Stimulated activated effector memory CD8-positive, alpha-beta T cell treated with anti-CD3 and anti-CD28 coated beads, Interleukin-12 subunit alpha, Interleukin-12 subunit beta, amount 100 ng/mL, for 72 hours (primary cell): ENCODE measurements around the gene SPACA9.

ENCODE experiments used
- ATAC-seq: fragments of 150-1000 bp; cut with Tn5 transposase; 2 replicates; pipeline ENCODE4 v1.10.0; 2021
- DNase-seq, 2 donors: peaks; one replicate each; pipeline ENCODE4 v3.0.0; 2021 to 2022; ENCODE audit warnings: low spot score in 2 of 2
- H3K27ac Mint-ChIP-seq: one replicate; pipeline ENCODE4 v1.8.0; 2022; ENCODE audit warnings: mild to moderate bottlenecking, mixed read lengths
- H3K36me3 Mint-ChIP-seq: one replicate; pipeline ENCODE4 v1.8.0; 2022; ENCODE audit warnings: mild to moderate bottlenecking, mixed read lengths
- H3K4me1 Mint-ChIP-seq: one replicate; pipeline ENCODE4 v1.8.0; 2022; ENCODE audit warnings: mixed read lengths
- H3K4me3 Mint-ChIP-seq: one replicate; pipeline ENCODE4 v1.8.0; 2022; ENCODE audit warnings: mild to moderate bottlenecking, mixed read lengths
- H3K9me3 Mint-ChIP-seq: one replicate; pipeline ENCODE4 v1.8.0; 2022; ENCODE audit warnings: mixed read lengths

SPACA9 gene

DNA sequence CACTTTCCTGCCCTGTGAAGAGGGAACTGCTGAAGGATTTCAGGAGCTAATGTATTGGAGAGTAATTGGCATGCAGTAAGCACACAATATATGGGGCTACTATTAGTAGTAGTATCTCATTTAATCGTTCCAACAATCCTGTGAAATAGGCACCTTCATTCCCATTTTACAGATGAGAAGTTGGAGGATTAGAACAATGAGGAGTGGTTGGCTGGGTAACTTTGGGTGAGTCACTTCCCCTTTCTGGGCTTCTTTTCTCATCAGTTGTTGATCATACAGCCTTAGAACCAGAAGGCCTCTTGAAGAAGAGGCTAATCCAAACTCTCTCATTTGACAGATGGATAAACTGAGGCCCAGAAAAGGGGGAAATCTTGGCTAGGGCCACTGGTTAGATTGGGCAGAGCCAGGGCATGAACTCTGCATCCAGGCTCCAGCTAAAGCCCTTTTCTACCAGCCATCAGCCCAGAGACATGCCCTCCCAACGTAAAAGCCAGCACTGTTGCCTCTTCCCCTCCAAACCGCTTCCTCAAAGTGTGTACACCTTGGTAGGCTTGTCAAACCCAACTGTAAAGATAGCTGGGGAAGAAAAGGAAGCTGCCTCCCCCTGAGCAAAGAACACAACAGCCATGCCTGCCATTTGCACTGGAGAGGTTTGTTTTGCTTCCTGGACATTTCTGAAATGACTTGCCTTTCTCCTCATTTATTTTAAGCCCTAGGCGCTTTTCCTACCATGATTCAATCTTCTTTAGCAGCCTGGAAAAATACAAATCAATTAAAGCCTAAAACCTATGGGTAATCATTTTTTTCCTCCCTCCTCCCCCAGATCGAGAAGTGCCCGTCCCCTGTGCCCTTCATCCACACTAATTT, 992 bp downstream of the SPACA9 start:
- Mint-ChIP-seq H3K4me3 (peak overlapping the region; percentile 70), H3K27ac (peak overlapping the region; percentile 52), H3K9me3 (no peaks in the 10 kb centered on the region), H3K36me3 (no peaks in the 10 kb centered on the region), H3K4me1 (peaks cover 28% of the 10 kb centered on the region)
- DNase-seq (no peak), ATAC-seq (no peak)

DNA sequence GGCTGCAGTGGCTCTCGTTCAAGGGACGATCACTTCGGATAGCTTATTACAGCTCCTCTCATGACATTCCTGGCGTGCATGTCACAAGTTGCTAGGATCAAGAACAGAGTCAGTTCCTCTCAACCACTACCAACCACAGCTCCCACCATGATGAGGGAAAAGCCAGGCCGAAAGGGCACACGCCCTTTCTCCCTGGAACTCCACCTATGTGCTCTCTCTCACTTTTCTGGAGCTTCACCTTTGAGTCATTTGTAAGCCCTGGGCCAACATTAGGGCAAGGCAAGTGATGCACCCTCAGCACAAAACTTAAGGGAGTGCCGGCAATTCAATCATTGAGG, 1.6 kb downstream of the SPACA9 start:
- H3K36me3 Mint-ChIP-seq, result no peaks in the 10 kb centered on the region
- ATAC-seq (no peak), DNase-seq (no peak)
- H3K4me1 Mint-ChIP-seq, result peaks cover 28% of the 10 kb centered on the region
- H3K4me3 Mint-ChIP-seq, result peak overlapping the region; percentile 70
- H3K27ac Mint-ChIP-seq, result peak overlapping the region; percentile 52
- H3K9me3 Mint-ChIP-seq, result no peaks in the 10 kb centered on the region

- Mint-ChIP-seq H3K36me3 (no peaks in the 10 kb centered on the region), H3K27ac (no peak overlapping the region), H3K4me3 (no peak overlapping the region), H3K4me1 (peaks cover 28% of the 10 kb centered on the region), H3K9me3 (no peaks in the 10 kb centered on the region)
- DNase-seq (no peak), ATAC-seq (no peak)
Measured at GRCh38 chr9:132881826-132882225, 3.1 kb downstream of the SPACA9 start.

GRCh38 chr9:132882616-132883015, 3.9 kb downstream of the SPACA9 start:
- no peaks in the 10 kb centered on the region for H3K36me3 Mint-ChIP-seq
- H3K9me3 Mint-ChIP-seq, result no peaks in the 10 kb centered on the region
- H3K4me1 Mint-ChIP-seq, result peaks cover 28% of the 10 kb centered on the region
- ATAC-seq (no peak), DNase-seq (no peak)
- H3K4me3 Mint-ChIP-seq, result no peak overlapping the region
- peak overlapping the region; percentile 37 for H3K27ac Mint-ChIP-seq

DNA sequence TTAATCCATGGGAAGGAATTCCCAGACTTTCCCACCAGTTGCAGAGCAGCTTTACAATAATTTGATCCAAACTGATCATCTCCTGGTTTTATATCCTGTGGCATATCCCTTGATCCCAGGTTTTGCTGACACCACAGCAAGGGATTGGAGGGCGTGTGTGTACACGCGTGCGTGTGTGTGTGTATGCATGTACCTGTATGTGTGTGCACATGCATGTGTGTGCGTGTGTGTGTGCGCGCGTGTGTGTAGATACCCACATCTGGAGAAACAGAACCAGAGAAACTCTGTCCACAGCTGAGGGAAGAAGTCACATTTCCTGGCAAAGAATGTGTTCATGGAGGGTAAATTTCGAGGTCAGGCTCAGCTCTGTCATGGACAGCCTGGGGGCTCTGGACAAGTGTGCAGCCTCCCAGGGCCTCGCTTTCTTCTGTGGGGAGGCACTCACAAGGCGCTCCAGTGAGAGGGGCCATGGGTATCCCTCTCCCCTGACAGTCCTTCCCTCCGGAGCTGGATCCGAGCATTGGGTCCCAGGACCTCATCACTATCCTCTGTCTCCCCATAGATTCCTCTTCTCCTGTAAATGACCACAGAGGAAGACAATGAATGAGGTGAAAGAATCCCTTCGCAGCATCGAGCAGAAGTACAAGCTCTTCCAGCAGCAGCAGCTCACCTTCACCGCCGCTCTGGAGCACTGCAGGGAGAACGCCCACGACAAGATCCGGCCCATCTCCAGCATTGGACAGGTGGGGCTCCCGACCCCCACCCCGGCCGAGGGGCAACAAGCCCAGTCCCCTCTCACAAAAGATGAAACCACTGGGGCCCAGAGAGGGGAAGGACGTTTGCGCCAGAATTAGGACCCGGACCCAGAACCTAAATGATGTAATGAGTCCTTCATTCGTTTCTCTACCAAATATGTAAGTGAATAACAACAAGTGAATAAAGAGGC, 4.9 kb downstream of the SPACA9 start:
- peaks cover 30% of the 10 kb centered on the region for H3K4me1 Mint-ChIP-seq
- ATAC-seq (no peak), DNase-seq (no peak)
- H3K4me3 Mint-ChIP-seq, result no peak overlapping the region
- H3K9me3 Mint-ChIP-seq, result no peaks in the 10 kb centered on the region
- no peaks in the 10 kb centered on the region for H3K36me3 Mint-ChIP-seq
- no peak overlapping the region for H3K27ac Mint-ChIP-seq

DNA sequence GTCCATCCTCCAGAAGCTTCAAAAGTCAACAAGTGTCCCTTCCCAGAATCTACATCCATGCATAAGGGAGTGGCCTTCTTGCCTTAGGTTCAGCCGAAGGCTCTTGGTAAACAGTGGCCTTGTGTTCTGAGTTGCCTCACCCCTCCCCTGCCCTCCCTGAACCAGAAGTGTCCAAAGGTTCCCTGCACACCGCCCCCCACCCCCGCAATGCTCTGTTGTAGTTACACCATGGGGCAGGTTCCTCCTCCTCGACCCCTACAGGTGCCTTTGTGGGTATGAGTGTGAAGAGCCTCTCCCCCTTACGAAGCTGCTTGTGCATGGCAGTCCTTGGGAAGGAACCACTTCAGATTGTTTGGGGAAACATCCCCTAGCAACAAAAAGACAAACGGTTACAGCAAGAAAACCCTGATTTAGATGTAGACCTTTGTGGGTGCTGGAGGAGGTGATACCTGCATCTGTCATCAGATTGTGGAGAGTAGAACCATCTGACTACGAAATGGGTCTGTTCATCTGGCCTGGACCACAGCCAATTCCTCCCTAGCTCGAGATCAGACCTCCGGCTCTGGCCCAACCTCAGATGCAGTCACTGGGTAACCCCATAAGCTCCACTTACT, 7.1 kb downstream of the SPACA9 start:
- ATAC-seq, result no peak
- Mint-ChIP-seq H3K9me3 (no peaks in the 10 kb centered on the region), H3K4me1 (peaks cover 20% of the 10 kb centered on the region), H3K4me3 (no peak overlapping the region), H3K27ac (no peak overlapping the region), H3K36me3 (no peaks in the 10 kb centered on the region)
- DNase-seq, result no peak

- H3K36me3 Mint-ChIP-seq, result no peaks in the 10 kb centered on the region
- no peak overlapping the region for H3K4me3 Mint-ChIP-seq
- DNase-seq (no peak), ATAC-seq (no peak)
- peaks cover 20% of the 10 kb centered on the region for H3K4me1 Mint-ChIP-seq
- H3K27ac Mint-ChIP-seq, result no peak overlapping the region
- H3K9me3 Mint-ChIP-seq, result no peaks in the 10 kb centered on the region
Measured at GRCh38 chr9:132886334-132886725, 7.6 kb downstream of the SPACA9 start.

- Mint-ChIP-seq H3K4me1 (peaks cover 15% of the 10 kb centered on the region), H3K36me3 (no peaks in the 10 kb centered on the region), H3K4me3 (no peak overlapping the region), H3K9me3 (no peaks in the 10 kb centered on the region), H3K27ac (no peak overlapping the region)
- ATAC-seq (no peak), DNase-seq (no peak)
Measured at GRCh38 chr9:132887181-132888120, 8.8 kb downstream of the SPACA9 start.

- Mint-ChIP-seq H3K27ac (peak overlapping the region; percentile 89), H3K4me3 (no peak overlapping the region), H3K4me1 (peaks cover 8% of the 10 kb centered on the region), H3K36me3 (no peaks in the 10 kb centered on the region), H3K9me3 (no peaks in the 10 kb centered on the region)
- DNase-seq, result no peak
- ATAC-seq, result no peak
Measured at GRCh38 chr9:132888151-132888550, 9.5 kb downstream of the SPACA9 start.

DNA sequence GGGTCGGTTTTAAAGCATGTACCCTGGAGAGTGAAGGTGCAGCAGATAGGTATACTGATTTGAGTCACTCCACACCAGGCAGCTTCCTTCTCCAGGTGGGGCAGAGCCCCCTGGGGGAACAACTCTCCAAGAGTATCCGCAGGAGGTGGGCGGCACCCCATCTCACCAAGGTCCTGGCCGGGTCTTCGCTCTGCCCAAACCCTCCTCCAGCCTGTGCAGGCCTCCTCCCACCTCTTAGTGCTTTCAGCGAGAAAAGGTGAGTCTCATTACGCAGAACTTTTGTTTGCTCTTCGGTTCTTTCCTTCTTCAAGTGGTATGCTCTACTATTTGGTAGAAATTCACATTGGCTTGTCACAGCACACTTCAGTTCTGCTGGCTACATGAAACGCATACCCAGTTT, 13.7 kb downstream of the SPACA9 start:
- DNase-seq (no peak), ATAC-seq (no peak)
- Mint-ChIP-seq H3K27ac (no peak overlapping the region), H3K4me3 (no peak overlapping the region), H3K36me3 (peaks cover 18% of the 10 kb centered on the region), H3K4me1 (peaks cover 8% of the 10 kb centered on the region), H3K9me3 (no peaks in the 10 kb centered on the region)

DNA sequence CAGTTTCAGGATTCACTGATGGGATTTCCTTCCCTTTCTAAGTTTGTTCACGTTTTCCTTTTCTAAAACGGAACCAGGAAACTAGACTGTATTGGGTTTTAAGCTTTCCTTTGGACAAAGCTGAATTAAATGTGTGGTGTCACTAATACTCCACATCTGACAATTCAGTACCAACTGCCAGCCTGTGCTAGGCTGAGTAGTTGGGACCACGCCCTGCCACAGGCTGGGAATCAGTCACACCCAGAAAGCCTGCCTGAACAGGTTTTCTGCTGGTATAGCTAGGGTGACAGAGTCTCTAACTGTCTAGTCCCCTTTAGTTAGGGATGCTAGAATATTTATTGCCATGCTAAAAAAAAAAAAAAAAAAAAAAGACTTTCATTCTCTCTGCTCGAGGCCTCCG, 15.6 kb downstream of the SPACA9 start:
- Mint-ChIP-seq H3K4me3 (no peak overlapping the region), H3K4me1 (no peaks in the 10 kb centered on the region), H3K36me3 (peaks cover 34% of the 10 kb centered on the region), H3K27ac (no peak overlapping the region), H3K9me3 (no peaks in the 10 kb centered on the region)
- DNase-seq (no peak), ATAC-seq (no peak)

DNA sequence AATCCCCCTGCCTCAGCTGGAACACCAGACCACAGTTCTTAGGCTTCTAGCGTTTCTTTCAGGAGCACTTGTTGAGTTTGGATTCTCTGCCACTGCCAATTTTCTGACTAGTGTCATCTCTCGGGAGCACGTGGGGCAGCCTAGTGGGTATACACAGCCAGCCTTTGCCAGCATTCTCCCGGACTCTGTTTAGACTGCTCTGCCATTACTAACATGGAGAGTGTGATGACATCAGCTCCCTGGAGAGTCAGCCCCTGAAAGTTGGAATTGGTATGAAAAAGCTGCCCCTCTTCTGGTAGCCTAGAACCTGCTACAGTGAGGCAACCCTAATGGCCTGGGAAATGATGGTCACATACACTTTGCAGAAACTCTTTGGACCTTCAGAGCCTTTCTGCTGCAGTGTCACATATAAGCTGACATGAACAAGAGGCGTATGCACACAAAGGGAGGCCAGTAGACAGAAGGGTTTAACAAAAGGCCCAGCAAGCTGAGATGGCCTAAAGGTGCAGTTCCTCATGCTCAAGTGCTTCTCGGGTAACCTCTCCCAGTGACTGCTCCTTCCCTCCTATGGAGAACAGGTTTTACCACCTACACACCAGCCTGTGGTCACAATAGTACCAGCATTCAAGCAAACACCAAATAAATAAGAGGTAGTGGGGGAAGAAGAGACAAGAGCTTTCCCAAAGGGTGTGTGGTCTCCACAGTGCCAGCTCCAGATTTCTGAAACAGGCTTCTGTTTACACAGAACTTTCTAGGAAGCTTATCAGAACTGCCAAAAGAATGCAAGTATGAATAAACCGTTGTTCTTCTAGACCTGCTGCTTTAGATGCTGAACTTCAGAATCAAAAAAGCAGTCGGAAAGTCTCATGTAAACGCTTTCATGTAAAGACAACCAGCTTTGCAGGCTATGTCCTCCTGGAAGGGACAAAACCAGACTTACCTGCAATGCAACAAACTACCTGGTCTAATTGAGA, 16.5 kb downstream of the SPACA9 start:
- DNase-seq (no peak), ATAC-seq (no peak)
- Mint-ChIP-seq H3K27ac (no peak overlapping the region), H3K4me3 (no peak overlapping the region), H3K9me3 (no peaks in the 10 kb centered on the region), H3K4me1 (no peaks in the 10 kb centered on the region), H3K36me3 (peaks cover 42% of the 10 kb centered on the region)

DNA sequence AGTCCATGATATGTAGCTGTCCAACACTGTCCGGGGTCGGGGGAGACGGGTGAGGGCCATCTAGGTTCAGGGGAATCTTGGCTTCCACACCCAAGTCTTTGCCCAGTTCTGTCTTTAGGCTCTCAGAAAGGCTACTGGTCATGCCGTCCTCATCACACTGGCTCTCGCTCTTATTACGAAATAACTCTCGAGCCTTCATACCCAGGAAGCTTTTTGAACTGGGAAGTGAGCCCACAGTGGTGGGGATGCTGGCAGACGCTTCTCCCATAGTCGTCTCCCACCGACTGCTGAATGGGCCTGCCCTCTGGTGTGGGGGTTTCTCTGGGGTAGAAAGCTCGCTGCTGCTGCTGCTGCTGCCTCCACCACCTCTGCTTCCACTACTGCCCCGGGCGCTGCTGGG, 17.6 kb downstream of the SPACA9 start:
- no peaks in the 10 kb centered on the region for H3K4me1 Mint-ChIP-seq
- H3K27ac Mint-ChIP-seq, result no peak overlapping the region
- peaks cover 54% of the 10 kb centered on the region for H3K36me3 Mint-ChIP-seq
- DNase-seq (no peak), ATAC-seq (no peak)
- no peak overlapping the region for H3K4me3 Mint-ChIP-seq
- H3K9me3 Mint-ChIP-seq, result no peaks in the 10 kb centered on the region

GRCh38 chr9:132896906-132897305, 18.2 kb downstream of the SPACA9 start:
- H3K27ac Mint-ChIP-seq, result peak overlapping the region; percentile 44

More at GRCh38 chr9:132896906-132897305, 18.2 kb downstream of the SPACA9 start:
- H3K9me3 Mint-ChIP-seq, result no peaks in the 10 kb centered on the region
- DNase-seq, result no peak
- no peak overlapping the region for H3K4me3 Mint-ChIP-seq
- H3K4me1 Mint-ChIP-seq, result no peaks in the 10 kb centered on the region
- no peak for ATAC-seq
- peaks cover 60% of the 10 kb centered on the region for H3K36me3 Mint-ChIP-seq
